GM18870 (cell line): Measurements from ENCODE around the gene SPEM1.
A peak's percentile ranks its signal among the peaks of the same experiment; 100 is the strongest.

Experiments used
- ATAC-seq: cut with Tn5 transposase; IDR thresholded peaks from one replicate; pipeline ENCODE4 v1.9.1; 2021; ENCODE audit warnings: moderate library complexity; ENCODE audit not compliant: unreplicated experiment

SPEM1 gene

DNA sequence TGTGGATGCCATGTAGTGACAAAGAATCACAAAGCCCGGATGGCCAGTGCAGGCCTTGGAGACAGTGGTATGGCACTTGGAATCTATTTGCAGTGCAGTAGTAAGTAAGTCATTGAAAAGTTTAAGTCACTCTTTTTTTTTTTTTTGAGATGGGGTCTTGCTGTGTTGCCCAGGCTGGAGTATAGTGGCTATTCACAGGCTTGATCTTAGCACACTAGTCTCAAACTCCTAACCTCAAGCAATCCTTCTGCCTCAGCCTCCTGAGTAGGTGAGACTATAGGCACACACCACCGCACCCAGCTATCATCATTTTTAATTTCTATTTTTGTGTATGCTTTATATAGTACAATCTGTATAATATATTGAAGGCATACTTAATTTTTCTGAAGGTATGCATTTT is 21.5 kb upstream of the SPEM1 start:
- no peak for ATAC-seq

DNA sequence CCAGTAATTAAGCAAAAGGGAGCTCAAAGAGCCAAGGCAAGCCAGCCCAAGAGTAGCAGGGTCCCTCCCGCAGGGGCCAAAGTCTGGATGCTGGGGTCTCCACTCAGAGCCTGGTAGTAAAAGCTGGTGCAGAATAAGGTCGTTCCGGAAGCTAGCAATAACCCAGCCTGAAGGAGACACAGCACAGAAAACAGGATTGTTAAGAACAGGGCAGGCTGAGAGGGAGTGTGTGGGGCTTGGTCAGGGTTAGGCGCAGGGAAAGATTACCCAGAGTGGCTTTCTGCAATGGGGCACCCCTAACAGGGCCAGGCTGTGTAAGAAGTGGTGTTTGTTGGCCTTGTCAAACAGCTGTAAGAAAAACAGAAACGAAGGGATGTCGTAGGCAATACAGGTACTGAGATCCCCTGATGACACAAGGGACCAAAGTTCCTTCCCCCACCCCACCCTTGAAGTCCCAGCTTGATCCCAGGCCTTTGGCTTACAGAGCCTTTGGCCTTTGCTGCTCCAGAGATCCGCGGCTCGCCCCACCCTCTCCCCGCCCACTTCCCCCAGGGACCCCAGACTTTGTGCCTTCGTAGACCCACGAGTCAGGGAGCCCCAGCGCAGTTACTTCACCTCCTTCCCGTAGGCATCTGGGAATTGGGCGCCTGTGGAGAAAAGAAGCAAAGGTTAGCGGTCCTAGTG is 16.9 kb upstream of the SPEM1 start:
- ATAC-seq = no peak

DNA sequence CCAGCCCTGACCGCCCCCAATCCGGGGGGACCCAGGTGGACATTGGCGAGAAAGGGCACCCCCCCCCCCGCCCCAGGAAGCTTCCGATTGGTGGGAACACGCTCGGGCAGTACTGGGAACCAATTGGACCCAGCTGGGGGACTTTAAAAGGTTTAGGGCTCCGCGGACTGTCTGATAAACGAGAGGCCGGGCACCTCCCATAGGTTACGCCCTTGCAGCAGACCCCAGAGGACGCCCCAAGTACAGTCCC is 16.5 kb upstream of the SPEM1 start:
- ATAC-seq = no peak

DNA sequence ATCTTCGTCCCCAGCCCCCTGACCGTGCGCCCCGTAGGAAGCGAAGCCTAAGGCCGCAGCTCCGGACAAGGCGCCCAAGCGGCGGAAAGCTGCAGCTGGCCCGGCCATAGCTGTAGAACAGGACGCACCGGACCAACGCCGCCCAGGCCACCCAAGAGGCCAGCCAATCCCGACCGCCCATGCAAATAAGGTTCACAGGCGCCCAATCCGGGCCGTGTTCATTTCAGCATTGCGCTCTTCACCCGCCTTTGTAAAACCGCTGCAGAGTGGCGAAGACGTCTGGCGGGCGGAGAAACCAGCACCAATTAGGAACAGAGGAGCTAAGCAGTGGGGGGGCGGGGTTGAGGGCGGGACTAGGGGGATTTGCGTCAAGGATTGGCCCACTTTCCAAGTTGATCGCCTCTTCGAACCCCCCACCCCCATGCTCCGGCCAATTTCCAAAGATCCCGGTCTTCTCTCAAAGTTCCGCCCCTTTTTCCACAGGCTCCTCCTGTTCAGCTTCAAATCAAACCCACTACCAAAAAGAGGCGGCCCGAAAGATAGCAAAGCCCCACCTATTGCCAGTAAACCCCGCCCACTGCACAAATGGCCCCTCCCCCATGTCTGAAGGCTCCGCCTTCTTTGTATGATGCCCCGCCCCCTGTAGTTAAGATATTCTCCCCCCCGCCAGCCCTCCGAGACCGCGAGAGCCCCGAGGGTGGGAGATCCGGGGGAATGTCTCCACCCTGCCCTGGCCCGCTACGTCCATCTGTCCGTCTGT is 16.0 kb upstream of the SPEM1 start, which contains the start of gene TMEM256:
TMEM256 (minus strand) TSS at position 121 of the 760 bp plus-strand sequence; CDS start at position 108, 13 bp downstream.
- peak; percentile 90 for ATAC-seq

DNA sequence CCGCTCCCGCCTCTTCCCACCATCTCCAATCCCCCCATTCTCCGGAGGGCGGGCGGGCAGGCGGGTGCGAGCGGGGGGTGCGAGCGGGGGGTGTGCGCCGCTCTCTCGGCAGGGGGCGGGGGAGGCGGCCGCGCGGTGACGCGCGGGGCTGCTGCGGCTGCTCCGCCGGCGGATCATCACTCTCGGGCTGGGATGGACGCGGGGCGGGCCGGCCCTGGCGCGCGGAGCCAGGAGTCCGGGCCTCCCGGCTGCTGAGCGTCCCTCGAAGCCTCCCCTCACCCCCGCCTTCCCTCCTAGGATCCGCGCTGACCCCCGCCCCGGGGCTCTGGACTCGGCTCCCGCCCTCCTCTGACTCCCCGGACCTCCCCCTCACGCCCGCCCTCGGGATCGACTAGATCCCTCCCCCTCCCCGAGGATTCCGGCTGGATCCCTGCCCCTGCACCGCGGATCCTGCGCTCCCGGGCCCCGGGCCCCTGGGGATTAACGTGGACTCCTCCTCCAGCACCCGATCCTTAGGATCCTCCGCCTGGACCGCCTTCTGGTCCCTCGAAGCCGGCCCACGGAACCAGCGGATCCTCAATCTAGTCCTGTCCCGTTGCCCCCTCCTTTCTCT is 15.3 kb upstream of the SPEM1 start:
- no peak for ATAC-seq

DNA sequence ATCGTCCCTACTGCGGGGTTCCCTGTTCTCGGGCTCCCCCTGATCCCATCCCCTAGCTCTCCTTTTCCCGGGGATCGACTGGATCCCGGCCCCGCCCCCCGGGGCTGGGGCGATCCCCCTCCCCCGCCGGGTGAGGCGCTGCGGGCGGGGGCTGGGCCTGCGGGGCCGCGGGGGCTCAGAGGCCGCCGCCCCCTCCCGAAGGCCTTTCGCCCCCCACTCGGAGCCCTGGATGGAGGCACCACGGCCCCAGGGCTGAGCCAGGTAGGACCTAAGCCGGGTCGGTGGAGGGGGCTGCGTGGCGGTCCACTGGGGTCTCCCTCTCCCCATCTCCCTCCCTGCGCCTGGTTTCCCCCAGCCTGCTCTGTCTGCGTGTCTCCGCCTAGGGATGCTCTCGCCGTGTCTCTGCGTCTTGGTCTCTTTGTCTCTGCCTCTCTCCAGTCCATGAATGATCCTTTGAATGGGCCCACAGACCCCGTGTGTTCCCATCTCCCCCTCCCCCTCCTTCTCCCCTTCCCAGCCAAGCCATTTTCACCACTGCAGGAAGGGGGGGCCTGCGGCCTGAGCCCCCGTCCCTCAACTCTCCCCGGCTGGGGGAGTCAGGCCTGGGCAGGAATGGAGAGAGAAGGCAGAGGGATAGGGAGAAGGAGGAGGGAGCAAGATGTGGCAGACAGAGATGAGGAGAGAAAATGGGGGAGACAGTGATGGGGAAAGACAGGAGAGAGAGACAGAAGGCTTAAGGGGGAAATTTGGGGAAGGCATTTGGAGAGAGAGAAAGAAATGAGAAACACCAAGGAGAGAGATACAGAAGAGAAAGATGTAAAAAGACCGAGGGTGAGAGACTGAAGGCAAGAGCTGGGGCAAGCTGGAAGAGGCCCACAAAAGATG is 14.5 kb upstream of the SPEM1 start:
- no peak for ATAC-seq

DNA sequence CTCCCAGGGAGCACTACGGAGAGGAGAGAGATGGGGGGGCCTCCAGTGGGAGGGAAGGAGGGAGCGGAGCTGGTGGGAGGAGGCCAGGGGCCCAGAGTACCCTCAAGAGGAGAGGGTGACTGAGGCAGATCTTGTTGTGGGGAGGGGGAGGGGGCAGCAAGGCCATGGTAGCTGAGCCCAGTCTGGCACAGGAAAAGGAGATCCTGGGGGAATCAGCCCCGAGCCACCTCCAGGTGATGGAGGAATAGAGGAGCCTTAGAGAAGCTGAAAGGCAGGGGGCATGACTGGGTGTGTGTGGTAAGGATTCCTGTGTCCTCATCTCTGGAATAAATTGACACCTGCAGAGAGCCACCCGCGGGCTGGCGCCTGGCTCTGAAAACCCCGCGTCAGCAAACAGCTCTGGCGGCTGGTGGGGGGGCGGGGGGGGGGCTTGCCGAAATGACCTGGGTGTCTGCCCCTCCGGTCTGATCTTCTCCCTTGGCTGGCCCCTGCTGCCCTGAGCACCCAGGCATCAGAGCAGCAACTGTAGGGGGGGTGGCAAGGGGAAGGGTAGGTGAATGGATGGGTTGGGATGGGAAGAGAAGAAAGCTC is 13.8 kb upstream of the SPEM1 start:
- ATAC-seq = no peak

DNA sequence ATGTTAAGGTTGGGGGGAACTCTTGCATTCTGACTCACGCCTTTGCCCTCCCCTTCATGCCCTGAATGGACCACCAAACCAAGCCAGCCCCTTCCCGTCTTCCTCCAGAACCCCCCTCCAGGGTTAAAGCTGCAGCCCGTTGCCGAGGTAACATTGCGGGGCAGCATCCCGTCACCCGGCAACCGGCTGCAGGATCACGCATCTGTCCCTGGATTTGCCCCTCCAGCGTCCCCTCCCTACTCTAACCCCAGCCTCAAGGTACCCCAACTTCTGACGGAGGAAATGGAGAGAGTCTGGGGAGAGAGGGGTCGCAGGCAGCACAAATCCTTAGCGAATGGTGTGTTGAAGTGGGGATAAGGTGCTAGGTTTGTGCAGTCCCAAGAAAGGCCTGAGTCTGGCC is 13.0 kb upstream of the SPEM1 start:
- ATAC-seq = no peak

DNA sequence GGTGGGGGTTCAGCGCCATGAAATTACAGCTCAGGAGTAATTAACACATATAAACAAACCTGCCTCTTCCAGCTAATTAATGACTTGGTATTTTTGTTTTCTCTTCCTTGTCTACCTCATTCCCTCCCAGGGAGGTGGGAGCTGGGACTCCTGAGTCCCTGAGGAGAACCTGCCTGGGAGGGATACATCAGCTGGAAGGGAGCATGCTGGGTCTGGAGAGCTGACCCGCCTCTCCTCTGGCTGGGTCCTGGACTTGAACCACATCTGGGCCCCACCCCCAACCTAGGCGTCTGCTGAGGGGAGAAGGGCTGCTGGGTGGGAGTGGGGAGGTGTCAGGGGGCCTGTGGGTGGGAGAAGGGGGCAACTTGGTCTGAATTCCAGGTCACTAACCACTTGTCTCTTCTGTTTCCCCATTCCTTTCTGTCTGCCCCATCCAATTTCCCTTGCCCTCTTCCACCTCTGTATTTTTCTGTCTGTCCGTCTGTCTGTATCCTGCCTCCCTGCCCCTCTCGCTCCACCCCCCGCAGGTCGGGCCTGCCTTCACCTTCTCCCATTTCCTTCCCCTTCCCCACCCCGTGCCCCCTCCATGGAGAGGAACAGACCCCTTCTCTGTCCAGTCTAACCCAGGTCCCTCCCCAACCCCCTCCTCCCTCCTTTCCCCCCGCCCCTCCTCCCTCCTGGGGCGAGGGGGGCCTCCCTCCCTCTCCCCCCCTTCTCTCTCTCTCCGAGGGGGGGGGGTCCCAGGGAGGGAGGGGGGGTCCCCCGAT is 12.5 kb upstream of the SPEM1 start, which contains the start of gene NLGN2:
NLGN2 (plus strand) TSS at position 361 of the 767 bp plus-strand sequence. CDS start 411 bp downstream, outside the sequence.
- ATAC-seq = no peak

DNA sequence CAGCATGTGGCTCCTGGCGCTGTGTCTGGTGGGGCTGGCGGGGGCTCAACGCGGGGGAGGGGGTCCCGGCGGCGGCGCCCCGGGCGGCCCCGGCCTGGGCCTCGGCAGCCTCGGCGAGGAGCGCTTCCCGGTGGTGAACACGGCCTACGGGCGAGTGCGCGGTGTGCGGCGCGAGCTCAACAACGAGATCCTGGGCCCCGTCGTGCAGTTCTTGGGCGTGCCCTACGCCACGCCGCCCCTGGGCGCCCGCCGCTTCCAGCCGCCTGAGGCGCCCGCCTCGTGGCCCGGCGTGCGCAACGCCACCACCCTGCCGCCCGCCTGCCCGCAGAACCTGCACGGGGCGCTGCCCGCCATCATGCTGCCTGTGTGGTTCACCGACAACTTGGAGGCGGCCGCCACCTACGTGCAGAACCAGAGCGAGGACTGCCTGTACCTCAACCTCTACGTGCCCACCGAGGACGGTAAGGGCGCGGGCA is 11.8 kb upstream of the SPEM1 start:
- ATAC-seq = no peak

DNA sequence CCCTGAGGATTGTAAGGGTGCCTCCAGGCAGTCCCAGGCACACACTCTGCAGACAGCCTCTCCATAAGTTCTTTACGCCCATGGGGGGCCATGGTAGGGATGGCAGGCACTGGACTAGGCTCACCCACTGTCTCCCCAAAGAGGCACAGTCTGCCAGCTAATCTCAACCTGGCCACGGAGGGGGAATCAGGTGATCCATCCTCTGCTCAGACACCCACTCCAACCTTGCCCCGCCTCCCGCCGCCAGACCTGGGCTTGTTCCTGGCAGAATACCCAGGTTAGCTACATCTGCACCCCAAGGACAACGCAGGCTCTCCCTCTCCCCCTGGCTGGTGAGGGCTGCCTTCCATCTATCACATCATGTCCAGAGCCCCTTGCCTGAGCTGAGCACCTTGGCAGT is 11.3 kb upstream of the SPEM1 start:
- no peak for ATAC-seq

DNA sequence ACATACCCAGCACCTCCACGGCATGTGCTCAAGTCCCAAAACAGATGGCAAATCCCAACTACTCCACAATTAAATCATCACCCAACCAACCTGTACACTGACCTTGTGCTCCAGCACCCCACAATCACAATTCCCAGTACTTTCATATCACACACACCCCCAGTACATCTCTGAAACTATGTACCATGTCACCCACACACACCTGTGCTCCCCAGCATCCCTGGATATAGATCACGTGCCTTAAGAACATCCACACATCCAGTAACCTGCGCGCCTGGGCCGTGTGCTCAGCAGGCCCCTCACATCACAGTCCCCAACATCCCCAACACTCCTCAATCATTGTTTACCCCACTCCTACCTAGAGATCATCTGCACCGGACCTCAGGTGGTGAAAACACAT is 10.4 kb upstream of the SPEM1 start:
- no peak for ATAC-seq

DNA sequence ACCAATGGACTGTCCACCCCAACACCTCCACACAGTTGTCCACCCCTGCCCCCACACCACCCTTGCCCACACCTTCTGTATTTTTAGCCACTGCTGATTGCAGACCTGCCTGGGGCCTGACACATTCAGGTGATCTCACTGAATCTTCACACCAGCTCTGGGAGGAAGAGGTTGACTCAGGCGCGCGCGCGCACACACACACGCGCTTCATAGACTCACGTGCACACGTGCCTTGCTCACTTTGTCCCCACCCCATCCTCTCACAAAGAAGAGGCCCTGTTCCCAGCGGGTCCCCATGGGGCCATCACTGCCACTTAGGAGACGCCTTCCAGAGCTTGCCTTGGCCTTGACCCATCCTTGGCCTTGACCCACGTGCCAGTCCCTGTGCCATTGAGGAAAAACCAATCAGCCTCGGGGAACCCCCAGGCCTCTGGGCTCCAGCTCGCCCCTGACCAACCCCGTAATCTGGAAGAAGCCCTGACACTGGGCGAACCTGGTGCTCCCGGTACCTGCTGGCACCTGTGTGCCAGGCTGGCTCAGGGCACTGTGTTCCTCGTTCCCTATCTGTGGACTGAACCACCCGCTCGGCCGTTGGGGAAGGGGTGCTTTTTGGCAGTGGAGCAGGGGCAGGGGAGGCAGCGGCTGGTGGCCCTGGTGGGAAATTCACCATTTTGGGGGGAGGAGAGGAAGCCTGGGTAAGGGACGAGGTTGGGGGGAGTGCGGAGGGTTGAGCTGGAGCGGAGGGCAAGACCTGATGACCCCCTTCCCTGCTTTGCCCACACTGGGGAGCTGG is 9.3 kb upstream of the SPEM1 start:
- no peak for ATAC-seq

DNA sequence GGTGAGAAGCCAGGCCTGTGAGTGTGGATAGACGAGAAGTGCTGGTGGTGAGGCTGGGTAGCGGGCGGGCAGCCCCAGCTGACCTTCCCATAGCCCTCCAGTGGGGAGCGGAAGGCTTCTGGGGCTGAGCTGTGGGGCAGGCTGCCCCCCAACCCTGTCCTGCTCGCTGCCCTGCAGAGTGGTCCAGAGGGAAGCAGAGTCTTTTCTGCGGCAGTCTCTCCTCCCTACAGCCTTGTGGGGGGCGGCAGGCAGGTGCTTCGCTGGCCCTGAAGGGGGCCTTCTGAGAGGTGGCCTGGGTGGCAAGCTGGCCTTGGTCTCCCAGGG is 8.7 kb upstream of the SPEM1 start:
- no peak for ATAC-seq

DNA sequence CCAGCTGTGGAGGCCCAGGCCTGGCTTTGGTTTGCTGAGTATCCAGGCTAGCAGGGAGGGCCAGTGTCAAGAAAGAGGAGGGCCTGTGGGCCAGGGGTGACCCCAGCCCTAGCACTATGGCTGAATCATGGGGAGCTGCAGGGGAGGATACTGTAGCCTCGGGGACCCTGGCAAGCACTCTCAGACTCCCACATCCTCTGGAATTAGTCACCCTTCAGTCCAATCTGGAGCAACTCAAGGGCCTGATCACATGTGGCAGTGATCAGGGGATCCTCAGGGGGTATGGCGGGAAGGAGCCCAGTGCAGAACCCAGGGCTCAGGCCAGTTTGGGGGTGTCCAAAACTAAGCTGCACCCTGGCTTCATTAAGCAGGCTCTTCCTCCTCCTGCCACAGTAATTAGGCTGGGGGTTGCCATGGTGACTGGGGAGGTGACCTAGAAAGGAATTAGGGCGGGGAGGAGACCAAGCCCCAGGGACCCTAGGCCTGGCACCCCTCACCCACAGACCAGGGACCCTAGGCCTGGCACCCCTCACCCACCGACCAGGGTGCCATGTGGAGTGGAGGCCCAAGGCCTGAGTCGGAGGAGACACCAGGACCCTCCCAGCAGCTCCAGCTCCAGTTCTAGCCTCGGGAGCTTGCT is 6.7 kb upstream of the SPEM1 start:
- no peak for ATAC-seq

DNA sequence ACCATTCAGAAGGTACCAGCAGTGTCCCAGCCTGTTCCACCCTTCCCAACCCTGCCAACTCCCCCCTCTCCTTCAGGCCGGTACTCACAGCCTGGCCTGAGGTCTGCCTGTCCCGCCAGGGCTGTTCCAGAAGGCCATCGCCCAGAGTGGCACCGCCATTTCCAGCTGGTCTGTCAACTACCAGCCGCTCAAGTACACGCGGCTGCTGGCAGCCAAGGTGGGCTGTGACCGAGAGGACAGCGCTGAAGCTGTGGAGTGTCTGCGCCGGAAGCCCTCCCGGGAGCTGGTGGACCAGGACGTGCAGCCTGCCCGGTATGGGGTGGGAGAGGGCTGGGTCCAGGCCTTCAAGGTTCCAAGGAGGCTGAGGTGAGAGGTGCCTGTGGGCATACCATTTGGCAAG is 5.3 kb upstream of the SPEM1 start:
- ATAC-seq = no peak

DNA sequence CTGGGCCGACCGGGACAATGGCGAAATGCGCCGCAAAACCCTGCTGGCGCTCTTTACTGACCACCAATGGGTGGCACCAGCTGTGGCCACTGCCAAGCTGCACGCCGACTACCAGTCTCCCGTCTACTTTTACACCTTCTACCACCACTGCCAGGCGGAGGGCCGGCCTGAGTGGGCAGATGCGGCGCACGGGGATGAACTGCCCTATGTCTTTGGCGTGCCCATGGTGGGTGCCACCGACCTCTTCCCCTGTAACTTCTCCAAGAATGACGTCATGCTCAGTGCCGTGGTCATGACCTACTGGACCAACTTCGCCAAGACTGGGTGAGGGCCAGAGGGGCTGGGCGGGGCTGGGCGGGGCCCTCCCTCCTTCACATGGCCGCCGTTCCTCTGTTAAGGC is 4.3 kb upstream of the SPEM1 start:
- no peak for ATAC-seq

DNA sequence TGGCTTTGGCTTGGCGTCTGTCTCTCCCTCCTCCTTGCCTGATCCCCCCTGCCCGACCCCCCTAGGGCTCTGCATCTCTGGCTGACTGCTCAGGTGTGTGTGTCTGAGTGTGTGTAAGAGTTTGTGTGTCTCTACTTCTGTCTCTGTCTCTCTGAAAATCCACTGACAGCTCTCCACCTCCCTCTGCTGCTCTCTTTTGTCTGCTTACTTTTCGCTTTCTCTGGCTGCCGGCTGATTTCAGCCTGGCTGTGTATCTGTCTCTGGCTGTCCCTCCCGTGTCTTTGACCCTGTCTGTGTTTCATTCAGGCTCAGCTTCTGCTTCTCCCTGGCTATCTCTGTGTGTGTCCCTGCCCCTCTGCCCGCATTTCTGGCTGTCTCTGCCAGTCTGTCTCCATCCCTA is 3.8 kb upstream of the SPEM1 start:
- no peak for ATAC-seq

DNA sequence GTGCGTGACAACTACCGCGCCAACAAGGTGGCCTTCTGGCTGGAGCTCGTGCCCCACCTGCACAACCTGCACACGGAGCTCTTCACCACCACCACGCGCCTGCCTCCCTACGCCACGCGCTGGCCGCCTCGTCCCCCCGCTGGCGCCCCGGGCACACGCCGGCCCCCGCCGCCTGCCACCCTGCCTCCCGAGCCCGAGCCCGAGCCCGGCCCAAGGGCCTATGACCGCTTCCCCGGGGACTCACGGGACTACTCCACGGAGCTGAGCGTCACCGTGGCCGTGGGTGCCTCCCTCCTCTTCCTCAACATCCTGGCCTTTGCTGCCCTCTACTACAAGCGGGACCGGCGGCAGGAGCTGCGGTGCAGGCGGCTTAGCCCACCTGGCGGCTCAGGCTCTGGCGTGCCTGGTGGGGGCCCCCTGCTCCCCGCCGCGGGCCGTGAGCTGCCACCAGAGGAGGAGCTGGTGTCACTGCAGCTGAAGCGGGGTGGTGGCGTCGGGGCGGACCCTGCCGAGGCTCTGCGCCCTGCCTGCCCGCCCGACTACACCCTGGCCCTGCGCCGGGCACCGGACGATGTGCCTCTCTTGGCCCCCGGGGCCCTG is 3.0 kb upstream of the SPEM1 start:
- ATAC-seq = no peak
